H1 (cell line): Measurements from ENCODE around the gene TBK1. TPM values are rescaled to one million over a fixed set of nuclear protein-coding genes. Genes with fewer than 3 reads are reported as not detected.

Experiments
- CTCF ChIA-PET: fragments of 300-600 bp; sonication (Branson Sonifier 250); formaldehyde crosslinking; loops from one replicate; lab custom pipeline; 2021; ENCODE audit not compliant: partially characterized antibody; lab: Charles Lee
- POLR2A ChIA-PET: fragments of 300-600 bp; sonication (Branson Sonifier 250); formaldehyde crosslinking; loops from one replicate; lab custom pipeline; 2021; ENCODE audit warnings: inconsistent platforms; ENCODE audit not compliant: partially characterized antibody; lab: Charles Lee
- DNase-seq, 2 experiments: peaks; one replicate each; pipeline versions ENCODE4 v3.0.0 to v3.0.0-alpha.2; 2010 to 2022; ENCODE audit warnings: low spot score in 2 of 2, low read depth in 1 of 2, mixed read lengths in 1 of 2
- FAIRE-seq: peaks from 2 replicates; lab custom pipeline; 2011; peaks lifted over from hg19 to GRCh38; lab: Jason Lieb, UNC
- H2AFZ ChIP-seq: 2 replicates; pipeline ENCODE4 v1.8.1; 2012; ENCODE audit warnings: low read length, inconsistent platforms
- H2AK5ac ChIP-seq: 2 replicates; pipeline ENCODE4 v1.6.1; 2013; ENCODE audit warnings: low read depth, low read length
- H2BK120ac ChIP-seq: replicated peaks from 2 replicates; pipeline ENCODE3; 2013; ENCODE audit warnings: low read depth, low read length, inconsistent platforms
- H2BK12ac ChIP-seq: 2 replicates; pipeline ENCODE4 v1.6.1; 2013; ENCODE audit warnings: low read depth, low read length
- H2BK15ac ChIP-seq: 2 replicates; pipeline ENCODE4 v1.6.1; 2013; ENCODE audit warnings: low read length
- H2BK20ac ChIP-seq: 2 replicates; pipeline ENCODE4 v1.6.1; 2013; ENCODE audit warnings: low read length
- H2BK5ac ChIP-seq: 2 replicates; pipeline ENCODE4 v1.6.1; 2013; ENCODE audit warnings: low read depth, low read length
- H3K14ac ChIP-seq: 2 replicates; pipeline ENCODE4 v1.6.1; 2013; ENCODE audit warnings: inconsistent platforms; ENCODE audit not compliant: insufficient read length
- H3K18ac ChIP-seq: 2 replicates; pipeline ENCODE4 v1.6.1; 2013; ENCODE audit warnings: low read length; ENCODE audit errors: extremely low read depth
- H3K23ac ChIP-seq: 2 replicates; pipeline ENCODE4 v1.6.1; 2013; ENCODE audit warnings: inconsistent platforms; ENCODE audit not compliant: insufficient read length
- H3K23me2 ChIP-seq: 2 replicates; pipeline ENCODE4 v1.6.1; 2013; ENCODE audit warnings: low read depth, low read length
- H3K27ac ChIP-seq: 2 replicates; pipeline ENCODE4 v1.6.1; 2011; ENCODE audit warnings: low read depth, low read length, inconsistent platforms
- H3K27me3 ChIP-seq, 4 experiments: replicated peaks in 1 of 4; 1 replicate in 1 of 4; 2 replicates in 3 of 4; pipeline versions ENCODE4 v1.6.1 to v1.8.1; 2011 to 2013; ENCODE audit warnings: low read length in 3 of 4, mild to moderate bottlenecking in 3 of 4, inconsistent platforms in 2 of 4, mixed read lengths in 2 of 4, moderate library complexity in 1 of 4; ENCODE audit not compliant: control insufficient read depth in 3 of 4, insufficient read depth in 3 of 4; ENCODE audit errors: extremely low read depth in 1 of 4
- H3K36me3 ChIP-seq, 4 experiments: 2 replicates each; pipeline versions ENCODE4 v1.6.1 to v1.8.1; 2011 to 2013; ENCODE audit warnings: mild to moderate bottlenecking in 4 of 4, low read length in 3 of 4, moderate library complexity in 2 of 4, control low read depth in 1 of 4, inconsistent platforms in 1 of 4; ENCODE audit not compliant: insufficient read depth in 4 of 4, control insufficient read depth in 2 of 4
- H3K4ac ChIP-seq: replicated peaks from 2 replicates; pipeline ENCODE3; 2013; ENCODE audit warnings: low read length, low read depth, mixed read lengths, inconsistent platforms; ENCODE audit not compliant: insufficient read length
- H3K4me1 ChIP-seq, 4 experiments: replicated peaks in 1 of 4; 1 replicate in 1 of 4; 2 replicates in 3 of 4; pipeline versions ENCODE4 v1.6.1 to v1.8.1; 2011 to 2013; ENCODE audit warnings: low read length in 3 of 4, inconsistent platforms in 2 of 4, mixed read lengths in 1 of 4; ENCODE audit not compliant: insufficient read depth in 4 of 4, control insufficient read depth in 3 of 4
- H3K4me2 ChIP-seq, 2 experiments: 2 replicates each; pipeline versions ENCODE4 v1.6.1 to v1.8.1; 2011 to 2013; ENCODE audit warnings: low read depth in 2 of 2, low read length in 2 of 2, control low read depth in 1 of 2, inconsistent platforms in 1 of 2, mild to moderate bottlenecking in 1 of 2; ENCODE audit not compliant: insufficient read depth in 1 of 2
- H3K4me3 ChIP-seq, 4 experiments: fragments of 200-600, 300-600 bp in 1 of 4; sonication (generic), shearing (Covaris generic), sonication (Bioruptor Twin) in 1 of 4; 2 replicates each; pipeline versions ENCODE4 v1.5.1 to v1.8.1; 2011 to 2016; ENCODE audit warnings: low read length in 4 of 4, low read depth in 3 of 4, control low read depth in 2 of 4, inconsistent platforms in 2 of 4, mild to moderate bottlenecking in 2 of 4, mixed read lengths in 1 of 4, moderate library complexity in 1 of 4; ENCODE audit not compliant: insufficient read depth in 2 of 4; ENCODE audit errors: extremely low read depth in 1 of 4
- H3K56ac ChIP-seq: replicated peaks from 2 replicates; pipeline ENCODE3; 2013; ENCODE audit warnings: low read depth, mild to moderate bottlenecking, mixed read lengths, low read length, inconsistent platforms; ENCODE audit not compliant: insufficient read length
- H3K79me1 ChIP-seq: 2 replicates; pipeline ENCODE4 v1.6.1; 2013; ENCODE audit warnings: low read depth, low read length, control low read depth
- H3K79me2 ChIP-seq, 2 experiments: 2 replicates each; pipeline versions ENCODE4 v1.6.1 to v1.8.1; 2012 to 2013; ENCODE audit warnings: low read length in 2 of 2, mild to moderate bottlenecking in 2 of 2, inconsistent platforms in 1 of 2; ENCODE audit not compliant: insufficient read depth in 2 of 2, control insufficient read depth in 1 of 2
- H3K9ac ChIP-seq, 4 experiments: replicated peaks in 1 of 4; 1 replicate in 1 of 4; 2 replicates in 3 of 4; pipeline versions ENCODE4 v1.6.1 to v1.8.1; 2011 to 2013; ENCODE audit warnings: low read depth in 3 of 4, low read length in 3 of 4, control low read depth in 2 of 4, mild to moderate bottlenecking in 2 of 4, moderate library complexity in 2 of 4, inconsistent platforms in 1 of 4; ENCODE audit errors: extremely low read depth in 1 of 4
- H3K9me3 ChIP-seq, 2 experiments: 2 replicates each; pipeline versions ENCODE4 v1.6.1 to v1.8.1; 2012 to 2013; ENCODE audit warnings: mild to moderate bottlenecking in 2 of 2, moderate library complexity in 2 of 2, control low read depth in 1 of 2, inconsistent platforms in 1 of 2, low read depth in 1 of 2, low read length in 1 of 2, mixed read lengths in 1 of 2; ENCODE audit not compliant: insufficient read depth in 2 of 2
- H4K20me1 ChIP-seq, 2 experiments: replicated peaks in 1 of 2; 2 replicates each; pipeline versions ENCODE3 to v1.8.1; 2011 to 2013; ENCODE audit warnings: inconsistent platforms in 2 of 2, low read length in 2 of 2, mild to moderate bottlenecking in 1 of 2; ENCODE audit not compliant: insufficient read depth in 2 of 2, control insufficient read depth in 1 of 2
- H4K5ac ChIP-seq: 2 replicates; pipeline ENCODE4 v1.6.1; 2013; ENCODE audit warnings: low read length, low read depth, mixed read lengths, inconsistent platforms; ENCODE audit not compliant: insufficient read length
- H4K8ac ChIP-seq: 2 replicates; pipeline ENCODE4 v1.8.0; 2013; ENCODE audit warnings: mild to moderate bottlenecking, moderate library complexity, low read length, inconsistent platforms; ENCODE audit not compliant: insufficient read depth; ENCODE audit errors: extremely low read depth
- H4K91ac ChIP-seq: replicated peaks from 2 replicates; pipeline ENCODE3; 2013; ENCODE audit warnings: low read length, mixed read lengths, inconsistent platforms; ENCODE audit not compliant: insufficient read length
- ASH2L ChIP-seq: fragments of 200-600, 300-600 bp; sonication (generic); IDR thresholded peaks from one replicate; pipeline ENCODE4 v1.7.1; 2017; ENCODE audit warnings: low read length
- CEBPB ChIP-seq: IDR thresholded peaks from 2 replicates; pipeline ENCODE4 v1.6.1; 2012; ENCODE audit warnings: low read depth, low read length
- CHD1 ChIP-seq: IDR thresholded peaks from 2 replicates; pipeline ENCODE4 v1.6.1; 2012; ENCODE audit warnings: low read depth, low read length, improper control_type of control experiment
- CHD2 ChIP-seq: IDR thresholded peaks from 2 replicates; pipeline ENCODE4 v1.6.1; 2012; ENCODE audit warnings: low read length, improper control_type of control experiment
- EGR1 ChIP-seq: IDR thresholded peaks from 2 replicates; pipeline ENCODE4 v1.6.1; 2011; ENCODE audit warnings: low read depth, low read length, borderline replicate concordance
- EZH2 ChIP-seq: fragments of 200-600 bp; sonication (generic); IDR thresholded peaks from 2 replicates; pipeline ENCODE4 v1.7.1; 2012; ENCODE audit warnings: low read depth, mild to moderate bottlenecking, moderate library complexity, low read length, inconsistent platforms; ENCODE audit not compliant: severe bottlenecking
- GABPA ChIP-seq: IDR thresholded peaks from 2 replicates; pipeline ENCODE4 v1.6.1; 2011; ENCODE audit warnings: mild to moderate bottlenecking, low read length, moderate library complexity, borderline replicate concordance; ENCODE audit not compliant: insufficient read depth
- MAX ChIP-seq: IDR thresholded peaks from 2 replicates; pipeline ENCODE4 v1.6.1; 2012; ENCODE audit warnings: inconsistent platforms
- POLR2AphosphoS5 ChIP-seq: IDR thresholded peaks from 2 replicates; pipeline ENCODE4 v1.6.1; 2011; ENCODE audit warnings: low read depth, low read length
- RAD21 ChIP-seq, 2 experiments: IDR thresholded peaks in 1 of 2; conservative IDR thresholded peaks in 1 of 2; 2 replicates each; pipeline ENCODE4 v1.6.1; 2011; ENCODE audit warnings: low read depth in 2 of 2, low read length in 2 of 2, improper control_type of control experiment in 1 of 2, inconsistent platforms in 1 of 2, mild to moderate bottlenecking in 1 of 2, moderate library complexity in 1 of 2
- SAP30 ChIP-seq: fragments of 300-600 bp; sonication (generic); IDR thresholded peaks from 2 replicates; pipeline ENCODE4 v1.7.1; 2012; ENCODE audit warnings: low read length, moderate library complexity, mild to moderate bottlenecking, inconsistent platforms; ENCODE audit not compliant: insufficient read depth, insufficient replicate concordance
- TCF12 ChIP-seq: IDR thresholded peaks from 2 replicates; pipeline ENCODE4 v1.6.1; 2011; ENCODE audit warnings: low read depth, mild to moderate bottlenecking, low read length
- TEAD4 ChIP-seq: IDR thresholded peaks from 2 replicates; pipeline ENCODE4 v1.6.1; 2012; ENCODE audit warnings: low read depth, low read length, inconsistent platforms, mixed read lengths
- WGBS, 2 experiments: shearing (Covaris generic) in 1 of 2; methylation state at CpG; one replicate each; pipeline versions ENCODE4 v1.1.6 to v1.1.7; 2013 to 2015; ENCODE audit warnings: low lambda C conversion rate in 2 of 2, mixed read lengths in 2 of 2, inconsistent platforms in 1 of 2, low coverage in 1 of 2, missing lambda C conversion rate in 1 of 2; ENCODE audit not compliant: insufficient replicate concordance in 2 of 2, insufficient coverage in 1 of 2, insufficient read length in 1 of 2; ENCODE audit errors: extremely low coverage in 1 of 2, missing lambda C conversion rate in 1 of 2; 5-methylcytosine and 5-hydroxymethylcytosine counted together
- polyA plus RNA-seq, 7 experiments: library from polyadenylated mRNA; depleted of rRNA in 3 of 7; stranded (reverse) in 5 of 7; unstranded in 2 of 7; fragments of >200 nt in 5 of 7; fragments of 200-250 nt in 2 of 7; gene quantifications; 1 replicate in 5 of 7; 2 replicates in 1 of 7; 4 replicates in 1 of 7; pipeline versions ENCODE4 v1.2.1 to v1.2.3, GENCODE V29; 2011 to 2013; ENCODE audit warnings: missing spikeins in 2 of 7, mixed read lengths in 2 of 7
- total RNA-seq: library from RNA; stranded (reverse); fragmentation: NEBNext Ultra II Directional; extraction: Animal tissue kit (Norgen Biotek cat#: 25700); gene quantifications from 2 replicates; pipeline ENCODE4 v1.2.1, GENCODE V29; 2021

Gene TBK1
- total and polyA plus RNA-seq, 2 of the 8 experiments (the other 6 are each of a cell fraction or from before 2014, with no cell fraction given), result 5.3 to 20.4 TPM

GRCh38 chr12:64501486-64501885 is 49.6 kb downstream of the TBK1 start:
- WGBS, 2 experiments, result 93% methylated on average over 7 of the region's 7 CpGs; no CpG with 5 or more reads in 1 of the 2 experiments
- CTCF ChIA-PET, result interaction anchor here (1.2 kb wide), 1 partner anchor 226 kb away, joined by 3 read pairs; no protein-coding TSS in a partner anchor
- Histone ChIP-seq H4K20me1 (no peaks in the 10 kb centered on the region), H3K36me3 (peaks cover 2 to 34% (median 14%) of the 10 kb centered on the region in 4 experiments; a peak in 6 of 8 replicates), H3K9me3 (no peaks in the 10 kb centered on the region), H3K56ac (no peak overlapping the region), H3K4me1 (no peaks in the 10 kb centered on the region), H3K27me3 (no peaks in the 10 kb centered on the region), H4K5ac (no peak overlapping the region), H2BK12ac (no peak overlapping the region), H2BK15ac (no peak overlapping the region), H4K8ac (no peak overlapping the region), H3K79me1 (no peaks in the 10 kb centered on the region), H2BK5ac (no peak overlapping the region), H4K91ac (no peak overlapping the region), H3K23ac (no peak overlapping the region), H3K27ac (no peak overlapping the region), H3K18ac (no peak overlapping the region), H2BK20ac (no peak overlapping the region), H3K14ac (no peak overlapping the region), H3K4me2 (no peak overlapping the region), H2AK5ac (no peak overlapping the region), H3K23me2 (no peaks in the 10 kb centered on the region), H3K4ac (no peak overlapping the region), H3K9ac (no peak overlapping the region), H2AFZ (no peak overlapping the region), H3K79me2 (no peaks in the 10 kb centered on the region), H3K4me3 (no peak overlapping the region), H2BK120ac (no peak overlapping the region)
- DNase-seq, result no peak
- FAIRE-seq, result no peak
- POLR2A ChIA-PET, result no interaction called here
- TF ChIP-seq GABPA (no peak), CHD1 (no peak), EGR1 (no peak), MAX (no peak), EZH2 (no peak), TEAD4 (no peak), CEBPB (no peak), CHD2 (no peak), SAP30 (no peak), POLR2AphosphoS5 (no peak), TCF12 (no peak), ASH2L (no peak), RAD21 (IDR thresholded peaks at IDR 0.05 in 1 of 2, conservative IDR thresholded peaks at IDR 0.05 in 1 of 2; ENCODE audit: low read depth in 2 of 2, low read length in 2 of 2) (no peak)
